ENCODE data around the gene CYTL1. TPM values are rescaled to one million over a fixed set of nuclear protein-coding genes. Genes with fewer than 3 reads are reported as not detected.

The CYTL1 gene
- total RNA-seq, 1 experiment from 2014 or later = 3.2 TPM

DNA sequence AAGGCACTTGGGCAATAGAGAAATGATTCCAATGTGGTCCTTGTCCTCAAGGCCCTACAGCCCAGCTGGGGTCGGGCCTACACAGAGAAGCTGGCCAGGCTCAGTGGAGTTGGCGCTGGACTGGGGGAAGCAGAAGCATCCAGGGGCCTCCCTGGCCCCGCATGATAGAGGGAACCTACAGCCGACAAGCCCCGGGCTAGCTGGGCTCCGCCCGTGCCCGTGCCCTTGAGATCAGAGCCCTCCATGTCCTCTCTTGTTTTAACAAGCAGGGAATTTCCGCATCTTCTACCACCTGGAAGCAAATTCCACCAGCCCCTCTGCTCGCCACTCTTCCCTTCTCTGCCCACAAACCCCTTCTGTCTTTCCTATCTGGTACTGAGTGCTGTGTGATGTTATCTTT is 31.6 kb downstream of the CYTL1 start:
- ChIA-PET POLR2A (no interaction called here), CTCF (interaction anchor here (0.6 kb wide), 1 partner anchor 801 kb away, joined by 3 read pairs; no protein-coding TSS in a partner anchor)
- TF ChIP-seq TP53 (CRISPR knock-in tag; IDR thresholded peaks at IDR 0.05) (no peak), HMGA2 (CRISPR knock-in tag; IDR thresholded peaks at IDR 0.05) (no peak), RORB (CRISPR knock-in tag; IDR thresholded peaks at IDR 0.05) (no peak), ZSCAN18 (CRISPR knock-in tag; IDR thresholded peaks at IDR 0.05) (no peak), CREB1 (CRISPR knock-in tag; IDR thresholded peaks at IDR 0.05) (no peak), FOXP4 (CRISPR knock-in tag; IDR thresholded peaks at IDR 0.05) (no peak), E2F1 (CRISPR knock-in tag; IDR thresholded peaks at IDR 0.05) (no peak), FOXP1 (CRISPR knock-in tag; IDR thresholded peaks at IDR 0.05; ENCODE audit: borderline replicate concordance) (no peak), ZMAT4 (CRISPR knock-in tag; IDR thresholded peaks at IDR 0.05) (no peak), JAZF1 (CRISPR knock-in tag; IDR thresholded peaks at IDR 0.05) (no peak), FOXJ3 (CRISPR knock-in tag; IDR thresholded peaks at IDR 0.05; ENCODE audit: borderline replicate concordance) (no peak), USF2 (CRISPR knock-in tag; IDR thresholded peaks at IDR 0.05) (no peak)
- TF ChIP-seq, protein P1, sequence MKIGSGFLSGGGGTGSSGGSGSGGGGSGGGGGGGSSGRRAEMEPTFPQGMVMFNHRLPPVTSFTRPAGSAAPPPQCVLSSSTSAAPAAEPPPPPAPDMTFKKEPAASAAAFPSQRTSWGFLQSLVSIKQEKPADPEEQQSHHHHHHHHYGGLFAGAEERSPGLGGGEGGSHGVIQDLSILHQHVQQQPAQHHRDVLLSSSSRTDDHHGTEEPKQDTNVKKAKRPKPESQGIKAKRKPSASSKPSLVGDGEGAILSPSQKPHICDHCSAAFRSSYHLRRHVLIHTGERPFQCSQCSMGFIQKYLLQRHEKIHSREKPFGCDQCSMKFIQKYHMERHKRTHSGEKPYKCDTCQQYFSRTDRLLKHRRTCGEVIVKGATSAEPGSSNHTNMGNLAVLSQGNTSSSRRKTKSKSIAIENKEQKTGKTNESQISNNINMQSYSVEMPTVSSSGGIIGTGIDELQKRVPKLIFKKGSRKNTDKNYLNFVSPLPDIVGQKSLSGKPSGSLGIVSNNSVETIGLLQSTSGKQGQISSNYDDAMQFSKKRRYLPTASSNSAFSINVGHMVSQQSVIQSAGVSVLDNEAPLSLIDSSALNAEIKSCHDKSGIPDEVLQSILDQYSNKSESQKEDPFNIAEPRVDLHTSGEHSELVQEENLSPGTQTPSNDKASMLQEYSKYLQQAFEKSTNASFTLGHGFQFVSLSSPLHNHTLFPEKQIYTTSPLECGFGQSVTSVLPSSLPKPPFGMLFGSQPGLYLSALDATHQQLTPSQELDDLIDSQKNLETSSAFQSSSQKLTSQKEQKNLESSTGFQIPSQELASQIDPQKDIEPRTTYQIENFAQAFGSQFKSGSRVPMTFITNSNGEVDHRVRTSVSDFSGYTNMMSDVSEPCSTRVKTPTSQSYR (CRISPR knock-in tag; IDR thresholded peaks at IDR 0.05) = no peak
- TF ChIP-seq, protein P2, sequence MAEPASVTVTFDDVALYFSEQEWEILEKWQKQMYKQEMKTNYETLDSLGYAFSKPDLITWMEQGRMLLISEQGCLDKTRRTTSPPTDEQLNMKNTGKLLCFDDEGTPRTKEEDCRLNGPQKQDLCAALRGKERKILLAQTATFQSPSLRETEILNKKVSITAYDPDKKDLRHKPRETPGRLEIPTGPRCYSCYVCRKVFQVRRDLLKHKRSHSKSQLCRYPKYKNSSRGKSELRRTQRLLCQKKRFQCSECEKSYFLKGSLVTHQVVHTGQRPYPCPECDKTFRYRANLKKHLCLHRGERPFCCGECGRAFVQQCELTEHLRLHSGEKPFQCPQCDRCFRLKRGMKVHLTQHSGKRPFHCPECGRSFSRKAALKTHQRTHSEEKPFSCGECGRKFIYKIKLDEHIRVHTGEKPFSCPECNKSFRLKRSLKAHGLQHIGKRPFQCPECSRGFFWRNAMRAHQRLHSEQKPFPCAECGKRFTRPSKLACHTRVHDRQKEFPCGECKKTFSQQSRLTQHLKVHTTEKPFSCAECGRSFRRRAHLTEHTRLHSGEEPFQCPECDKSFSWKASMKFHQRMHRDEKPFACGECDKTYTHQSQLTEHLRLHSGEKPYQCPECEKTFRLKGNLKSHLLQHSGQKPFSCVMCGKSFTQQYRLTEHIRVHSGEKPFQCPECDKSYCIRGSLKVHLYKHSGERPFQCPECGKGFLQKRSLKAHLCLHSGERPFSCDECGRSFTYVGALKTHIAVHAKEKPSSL (CRISPR knock-in tag; conservative IDR thresholded peaks at IDR 0.05) = no peak
- no peaks in the 10 kb centered on the region; the same call in 1 of the 2 replicates for H3K4me1 Mint-ChIP-seq
- H3K27me3 Mint-ChIP-seq (ENCODE audit: low read depth) = peaks cover 3% of the 10 kb centered on the region; the same call in 1 of the 2 replicates
- no peak overlapping the region for H3K4me3 Mint-ChIP-seq
- ATAC-seq (no peak), DNase-seq (ENCODE audit: low spot score) (no peak)
- H3K27ac Mint-ChIP-seq = no peak overlapping the region
- H3K9me3 Mint-ChIP-seq = peaks cover 3% of the 10 kb centered on the region; the same call in 1 of the 2 replicates
- no peaks in the 10 kb centered on the region for H3K36me3 Mint-ChIP-seq

Measured in WTC11 (cell line).